Immature natural killer cell (primary cell): ENCODE data around the gene DDA1. TPM values are rescaled to one million over a fixed set of nuclear protein-coding genes. Genes with fewer than 3 reads are reported as not detected.
"Not testable (repeated sequence)": the region's sequence is repeated elsewhere in the genome, so short reads cannot be mapped to it uniquely, and the experiment has no call there.

Experiments used
- DNase-seq, 3 donors: peaks; one replicate each; pipeline ENCODE4 v3.0.0; 2022; ENCODE audit warnings: mixed read lengths in 1 of 3
- H3K27ac Mint-ChIP-seq, 6 donors: one replicate each; pipeline ENCODE4 v1.8.0; 2020; ENCODE audit warnings: mixed read lengths in 6 of 6, mild to moderate bottlenecking in 5 of 6, inconsistent platforms in 4 of 6, moderate library complexity in 3 of 6
- H3K27me3 Mint-ChIP-seq, 3 donors: one replicate each; pipeline ENCODE4 v1.8.0; 2020 to 2021; ENCODE audit warnings: low read depth in 3 of 3, mild to moderate bottlenecking in 3 of 3, mixed read lengths in 3 of 3, moderate library complexity in 3 of 3, inconsistent platforms in 1 of 3
- H3K36me3 Mint-ChIP-seq, 3 donors: one replicate each; pipeline ENCODE4 v1.8.0; 2020; ENCODE audit warnings: mixed read lengths in 3 of 3, inconsistent platforms in 2 of 3, mild to moderate bottlenecking in 2 of 3
- H3K4me1 Mint-ChIP-seq, 2 donors: one replicate each; pipeline ENCODE4 v1.8.0; 2020; ENCODE audit warnings: inconsistent platforms in 2 of 2, mild to moderate bottlenecking in 2 of 2, mixed read lengths in 2 of 2, moderate library complexity in 1 of 2
- H3K4me3 Mint-ChIP-seq, 5 donors: one replicate each; pipeline ENCODE4 v1.8.0; 2020; ENCODE audit warnings: mild to moderate bottlenecking in 5 of 5, mixed read lengths in 5 of 5, inconsistent platforms in 3 of 5, moderate library complexity in 3 of 5
- H3K9me3 Mint-ChIP-seq, 6 donors: one replicate each; pipeline ENCODE4 v1.8.0; 2020; ENCODE audit warnings: mild to moderate bottlenecking in 6 of 6, mixed read lengths in 6 of 6, inconsistent platforms in 4 of 6, moderate library complexity in 3 of 6
- polyA plus RNA-seq, 3 donors: library from polyadenylated mRNA; unstranded; fragments of 300-500 nt; fragmentation: Illumina TruSeq; gene quantifications; one replicate each; pipeline ENCODE4 v1.2.3, GENCODE V29; 2021

The DDA1 gene
- polyA plus RNA-seq, result 10 to 100 TPM; 30.0 to 48.6 (median 40.6) TPM

GRCh38 chr19:17309198-17309964 lies at the start of gene DDA1:
DDA1 (plus strand) TSS chr19:17309563; CDS start chr19:17309655, 92 bp downstream.
- Mint-ChIP-seq H3K27ac (peak within 1 kb of the TSS; percentile 85 to 97 (median 94)), H3K36me3 (no peaks in the 10 kb centered on the region), H3K27me3 (peaks cover 6 to 11% (median 9%) of the 10 kb centered on the region in 3 donors), H3K9me3 (no peaks in the 10 kb centered on the region), H3K4me3 (peak within 1 kb of the TSS; percentile 88 to 99 (median 95)), H3K4me1 (peaks cover 50 to 51% of the 10 kb centered on the region in 2 donors)
- DNase-seq, result peak; percentile 99

DNA sequence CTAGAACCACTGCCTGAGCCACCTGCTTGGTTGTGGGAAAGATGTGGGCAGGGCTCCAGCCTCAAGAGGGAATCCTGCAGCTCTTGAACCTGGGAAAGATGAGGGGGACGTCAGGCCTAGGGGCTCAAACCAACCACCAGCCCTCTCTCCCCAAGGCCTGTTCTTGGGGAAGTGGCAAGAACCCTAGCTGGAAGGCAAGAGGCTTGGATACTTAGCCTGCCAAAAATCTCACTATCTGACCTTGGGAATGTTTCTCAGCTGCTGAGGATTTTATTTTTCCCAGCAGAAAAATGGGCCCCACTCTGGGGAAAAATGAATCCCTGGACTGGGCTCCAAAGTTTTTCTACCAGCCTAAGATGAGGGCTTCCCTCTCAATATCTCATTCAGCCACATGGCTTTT lies 49.4 kb upstream of the DDA1 start:
- peaks cover 0 to 4% (median 2%) of the 10 kb centered on the region in 3 donors for H3K27me3 Mint-ChIP-seq
- no peak for DNase-seq
- H3K4me1 Mint-ChIP-seq, result peaks cover 5 to 6% of the 10 kb centered on the region in 2 donors
- H3K36me3 Mint-ChIP-seq, result no peaks in the 10 kb centered on the region
- H3K27ac Mint-ChIP-seq, result no peak overlapping the region
- H3K9me3 Mint-ChIP-seq, result no peaks in the 10 kb centered on the region
- no peak overlapping the region for H3K4me3 Mint-ChIP-seq

DNA sequence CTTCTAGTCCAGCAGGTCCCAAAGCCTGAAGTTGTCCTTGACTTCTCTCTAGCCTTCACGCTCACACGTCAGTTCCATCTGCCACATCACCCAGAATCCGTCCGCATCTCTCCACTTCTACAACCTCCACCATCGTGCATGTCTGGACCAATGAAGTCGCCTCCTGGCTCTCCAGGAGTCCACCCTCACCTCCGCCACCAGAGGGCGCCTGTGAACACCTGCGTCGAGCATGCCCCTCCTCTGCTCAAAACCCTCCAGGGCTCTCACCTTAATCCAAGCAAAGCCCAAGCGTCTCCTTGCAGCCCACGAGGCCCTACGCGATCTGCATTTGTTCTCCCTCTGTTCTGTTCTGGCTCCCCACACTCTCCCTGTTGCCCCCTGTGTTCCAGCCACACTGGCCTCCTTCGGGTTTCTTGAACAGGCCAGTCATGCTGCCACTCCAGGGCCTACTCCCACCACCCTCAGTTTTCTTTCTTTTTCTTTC lies 48.5 kb upstream of the DDA1 start:
- no peak overlapping the region for H3K27ac Mint-ChIP-seq
- DNase-seq, result peak; percentile 76 to 84 (median 82)
- no peaks in the 10 kb centered on the region for H3K9me3 Mint-ChIP-seq
- H3K27me3 Mint-ChIP-seq, result peaks cover 0 to 4% (median 2%) of the 10 kb centered on the region in 3 donors
- no peaks in the 10 kb centered on the region for H3K36me3 Mint-ChIP-seq
- no peak overlapping the region for H3K4me3 Mint-ChIP-seq
- H3K4me1 Mint-ChIP-seq, result peaks cover 5 to 6% of the 10 kb centered on the region in 2 donors

GRCh38 chr19:17262557-17262956 lies 46.8 kb upstream of the DDA1 start:
- Mint-ChIP-seq H3K4me1 (peaks cover 16 to 17% of the 10 kb centered on the region in 2 donors), H3K36me3 (no peaks in the 10 kb centered on the region), H3K9me3 (no peaks in the 10 kb centered on the region), H3K4me3 (no peak overlapping the region), H3K27ac (no peak overlapping the region), H3K27me3 (peaks cover 6 to 9% (median 9%) of the 10 kb centered on the region in 3 donors)
- DNase-seq, result no peak

DNA sequence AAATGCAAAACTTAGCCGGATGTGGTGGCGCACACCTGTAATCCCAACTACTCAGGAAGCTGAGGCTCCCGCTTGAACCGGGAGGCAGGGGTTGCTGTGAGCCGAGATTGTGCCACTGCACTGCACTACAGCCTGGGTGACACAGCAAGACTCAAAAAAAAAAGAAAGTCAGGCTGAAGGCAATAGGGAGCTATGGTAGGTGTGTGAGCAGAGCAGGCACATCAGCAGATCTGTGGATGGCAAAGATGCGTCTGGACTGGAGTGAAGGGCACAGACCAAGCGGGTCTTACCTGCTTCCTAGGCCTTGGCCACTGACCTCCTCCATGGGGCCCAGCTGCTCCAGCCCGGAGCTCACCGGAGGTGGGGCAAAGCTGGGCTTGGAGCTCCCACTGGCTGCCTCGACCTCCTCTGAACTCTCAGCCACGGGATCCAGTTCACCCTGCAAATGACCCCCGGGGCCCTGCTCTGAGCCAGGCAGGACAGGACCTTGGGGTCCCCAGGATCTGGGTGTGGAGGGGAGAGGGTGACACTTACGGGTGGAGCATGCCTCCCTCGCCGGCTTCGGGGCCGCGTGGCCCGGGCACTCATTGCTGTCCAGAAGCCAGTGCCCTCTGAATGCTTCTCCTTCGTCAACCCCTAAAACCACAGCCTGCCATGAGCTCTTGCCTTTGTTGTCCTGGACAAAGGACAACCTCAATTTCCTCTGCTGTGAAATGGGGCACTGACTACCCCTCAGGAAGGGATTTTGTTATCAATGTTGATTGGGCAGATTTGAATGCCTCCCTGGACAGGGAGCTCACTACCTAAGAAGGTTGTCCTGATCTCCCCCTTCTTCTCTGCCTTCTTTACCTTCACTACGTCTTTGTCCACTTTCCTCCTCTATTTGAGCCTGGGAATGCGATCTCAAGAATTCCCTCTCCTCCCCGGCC lies 45.4 kb upstream of the DDA1 start:
- DNase-seq, result no peak
- Mint-ChIP-seq H3K27ac (no peak overlapping the region), H3K36me3 (no peaks in the 10 kb centered on the region), H3K9me3 (no peaks in the 10 kb centered on the region), H3K4me1 (peaks cover 22 to 24% of the 10 kb centered on the region in 2 donors), H3K27me3 (peaks cover 6 to 9% (median 9%) of the 10 kb centered on the region in 3 donors), H3K4me3 (no peak overlapping the region)

DNA sequence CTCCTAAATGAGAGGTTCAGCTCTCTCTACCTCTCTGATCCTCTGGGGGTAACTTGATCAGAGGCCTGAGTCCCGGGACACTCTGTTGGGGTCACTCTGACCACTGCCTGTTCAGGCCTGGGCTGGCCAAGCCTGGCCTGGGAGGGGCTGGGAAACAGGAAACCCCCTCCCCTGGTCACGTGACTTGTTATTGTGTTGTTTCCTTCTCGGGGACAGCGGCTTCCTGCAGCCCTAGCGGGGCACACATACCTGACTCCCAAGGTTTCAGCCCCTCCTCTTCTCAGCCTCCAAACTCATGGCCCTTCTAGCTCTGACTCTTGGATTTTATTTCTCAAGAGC lies 44.8 kb upstream of the DDA1 start, which contains the start of gene USHBP1:
Gene USHBP1 (minus strand): TSS at position 105 of the 339 bp plus-strand sequence. CDS start 446 bp downstream, outside the sequence.
- Mint-ChIP-seq H3K36me3 (no peaks in the 10 kb centered on the region), H3K9me3 (no peaks in the 10 kb centered on the region), H3K4me3 (no peak within 1 kb of the TSS), H3K4me1 (peaks cover 22 to 24% of the 10 kb centered on the region in 2 donors), H3K27me3 (peaks cover 6 to 9% (median 7%) of the 10 kb centered on the region in 3 donors), H3K27ac (no peak within 1 kb of the TSS)
- DNase-seq, result no peak

DNA sequence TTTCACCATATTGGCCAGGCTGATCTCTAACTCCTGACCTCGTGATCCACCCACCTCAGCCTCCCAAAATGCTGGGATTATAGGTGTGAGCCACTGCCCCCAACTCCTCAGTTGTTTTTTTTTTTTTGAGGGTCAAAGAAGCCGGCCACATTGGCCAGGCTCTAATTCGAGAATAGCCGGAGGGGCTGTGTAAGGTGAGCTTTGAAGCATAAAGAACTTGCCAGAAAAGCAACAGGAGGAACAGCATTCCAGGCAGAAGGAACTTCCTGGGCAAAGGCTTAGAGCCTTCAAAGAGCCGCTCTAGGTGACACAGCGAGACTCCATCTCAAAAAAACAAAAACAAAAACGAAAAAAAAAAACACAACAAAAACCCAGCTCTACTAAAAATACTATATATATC lies 43.3 kb upstream of the DDA1 start:
- Mint-ChIP-seq H3K9me3 (no peaks in the 10 kb centered on the region), H3K4me3 (no peak overlapping the region), H3K27ac (no peak overlapping the region), H3K4me1 (peaks cover 19% of the 10 kb centered on the region in 2 donors), H3K27me3 (peaks cover 5 to 9% (median 6%) of the 10 kb centered on the region in 3 donors), H3K36me3 (peaks cover 0 to 4% (median 0%) of the 10 kb centered on the region in 3 donors)
- no peak for DNase-seq

GRCh38 chr19:17266589-17266974 lies 42.8 kb upstream of the DDA1 start:
- H3K4me1 Mint-ChIP-seq, result peaks cover 18 to 19% of the 10 kb centered on the region in 2 donors
- peaks cover 0 to 9% (median 0%) of the 10 kb centered on the region in 3 donors for H3K36me3 Mint-ChIP-seq
- peak overlapping the region; percentile 65 to 94 (median 84) for H3K27ac Mint-ChIP-seq
- H3K9me3 Mint-ChIP-seq, result no peaks in the 10 kb centered on the region
- peaks cover 5 to 9% (median 6%) of the 10 kb centered on the region in 3 donors for H3K27me3 Mint-ChIP-seq
- peak overlapping the region; percentile 71 to 89 (median 82) for H3K4me3 Mint-ChIP-seq
- no peak for DNase-seq

DNA sequence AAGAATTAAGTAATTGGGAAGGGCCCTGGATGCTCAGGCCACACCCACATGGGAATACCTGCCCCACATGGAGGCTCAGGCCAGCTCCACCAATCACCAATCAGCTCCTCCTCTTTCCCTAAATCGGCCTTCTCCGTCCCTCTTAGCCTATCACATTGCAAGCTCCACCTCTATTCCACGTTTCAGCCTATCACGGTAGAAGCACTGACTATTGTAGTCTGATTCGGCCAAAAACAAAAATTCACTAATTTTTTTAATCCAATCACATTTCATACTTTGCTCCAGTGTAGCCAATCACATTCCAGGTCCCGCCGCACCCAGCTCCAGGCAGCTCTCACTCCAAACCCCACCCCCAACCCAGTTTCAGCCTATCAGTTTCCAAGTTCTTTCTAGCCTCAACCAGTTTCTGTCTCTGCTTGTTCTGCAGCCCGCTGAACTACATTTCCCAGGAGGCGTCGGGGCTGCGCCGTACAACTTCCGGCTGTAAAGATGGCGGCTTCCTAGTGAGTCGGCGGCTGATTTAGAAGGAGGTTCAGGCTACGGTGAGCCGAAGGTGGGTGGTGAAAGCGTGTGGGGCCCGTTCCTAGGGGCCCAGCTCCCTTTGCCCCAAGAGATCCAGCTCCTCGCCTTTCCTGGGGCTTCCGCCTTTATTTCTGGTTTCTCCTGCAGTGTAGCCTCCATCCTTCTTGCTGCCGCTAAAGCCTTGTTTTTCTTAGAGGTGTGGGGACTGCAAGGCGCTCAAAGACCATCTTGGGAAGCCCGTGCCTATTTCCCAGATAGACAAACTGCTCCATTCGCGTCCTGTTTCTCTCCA lies 42.2 kb upstream of the DDA1 start, which contains the start of gene BABAM1:
Gene BABAM1 (plus strand): TSS at position 469 of the 814 bp plus-strand sequence. CDS start 1,364 bp downstream, outside the sequence.
- Mint-ChIP-seq H3K4me1 (peaks cover 18 to 19% of the 10 kb centered on the region in 2 donors), H3K27ac (peak within 1 kb of the TSS; percentile 65 to 94 (median 84)), H3K27me3 (peaks cover 5 to 9% (median 6%) of the 10 kb centered on the region in 3 donors), H3K36me3 (peaks cover 0 to 10% (median 0%) of the 10 kb centered on the region in 3 donors), H3K4me3 (peak within 1 kb of the TSS; percentile 71 to 89 (median 82)), H3K9me3 (no peaks in the 10 kb centered on the region)
- peak; percentile 97 for DNase-seq

DNA sequence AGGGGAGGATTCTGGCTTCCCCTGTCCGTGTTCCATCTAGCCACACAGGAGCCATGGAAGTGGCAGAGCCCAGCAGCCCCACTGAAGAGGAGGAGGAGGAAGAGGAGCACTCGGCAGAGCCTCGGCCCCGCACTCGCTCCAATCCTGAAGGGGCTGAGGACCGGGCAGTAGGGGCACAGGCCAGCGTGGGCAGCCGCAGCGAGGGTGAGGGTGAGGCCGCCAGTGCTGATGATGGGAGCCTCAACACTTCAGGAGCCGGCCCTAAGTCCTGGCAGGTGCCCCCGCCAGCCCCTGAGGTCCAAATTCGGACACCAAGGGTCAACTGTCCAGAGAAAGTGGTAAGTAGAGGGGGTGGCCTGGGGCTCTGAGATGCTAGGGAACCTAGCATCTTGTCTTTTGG lies 40.6 kb upstream of the DDA1 start:
- no peak overlapping the region for H3K27ac Mint-ChIP-seq
- H3K9me3 Mint-ChIP-seq, result no peaks in the 10 kb centered on the region
- H3K4me3 Mint-ChIP-seq, result peak overlapping the region; percentile 10 to 54 (median 36)
- peaks cover 0 to 10% (median 0%) of the 10 kb centered on the region in 3 donors for H3K36me3 Mint-ChIP-seq
- H3K4me1 Mint-ChIP-seq, result peaks cover 18 to 19% of the 10 kb centered on the region in 2 donors
- peaks cover 5 to 9% (median 6%) of the 10 kb centered on the region in 3 donors for H3K27me3 Mint-ChIP-seq
- no peak for DNase-seq

- not testable (repeated sequence) for DNase-seq, H3K4me1 Mint-ChIP-seq, H3K4me3 Mint-ChIP-seq, H3K27me3 Mint-ChIP-seq, H3K9me3 Mint-ChIP-seq, H3K27ac Mint-ChIP-seq
- H3K36me3 Mint-ChIP-seq, result peaks cover 5 to 27% (median 7%) of the 10 kb centered on the region in 3 donors
Observed at GRCh38 chr19:17274892-17275291, 34.5 kb upstream of the DDA1 start.

DNA sequence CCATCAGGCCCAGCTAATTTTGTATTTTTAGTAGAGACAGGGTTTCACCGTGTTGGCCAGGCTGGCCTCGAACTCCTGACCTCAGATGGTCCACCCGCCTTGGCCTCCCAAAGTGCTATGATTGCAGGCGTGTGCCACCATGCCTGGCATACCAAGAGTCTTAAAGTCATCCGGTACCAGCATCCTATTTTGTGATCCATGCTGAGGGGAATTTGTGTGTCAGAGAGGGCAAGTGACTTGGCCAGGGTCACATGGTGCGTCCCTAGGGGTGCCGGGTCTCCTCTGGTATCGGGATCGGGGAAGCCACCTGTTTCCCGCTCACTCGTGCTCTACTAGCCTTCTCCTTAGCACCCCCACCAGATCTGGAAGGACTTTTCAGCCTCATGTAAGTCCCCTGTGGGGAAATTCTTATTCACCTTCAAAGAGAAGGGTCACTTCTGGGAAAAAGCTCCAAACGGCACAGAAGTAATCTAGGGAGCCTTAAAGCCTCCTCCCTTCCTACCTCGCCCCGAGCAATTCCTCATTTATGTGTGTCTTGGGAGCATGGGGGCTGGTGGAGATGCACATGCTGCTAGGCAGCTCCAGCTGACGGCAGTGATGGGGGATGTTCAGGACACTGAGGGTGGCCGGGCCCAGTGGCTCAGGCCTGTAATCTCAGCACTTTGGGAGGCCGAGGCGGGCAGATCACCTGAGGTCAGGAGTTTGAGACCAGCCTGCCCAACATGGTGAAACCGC lies 33.8 kb upstream of the DDA1 start:
- DNase-seq, result no peak
- Mint-ChIP-seq H3K36me3 (peaks cover 5 to 23% (median 7%) of the 10 kb centered on the region in 3 donors), H3K27me3 (peaks cover 0 to 3% (median 2%) of the 10 kb centered on the region in 3 donors), H3K4me1 (no peaks in the 10 kb centered on the region), H3K27ac (no peak overlapping the region), H3K4me3 (no peak overlapping the region), H3K9me3 (no peaks in the 10 kb centered on the region)
